Measurements from ENCODE around the gene RAD21L1. TPM values are rescaled to one million over a fixed set of nuclear protein-coding genes. Genes with fewer than 3 reads are reported as not detected.
"Not testable (repeated sequence)": the region's sequence is repeated elsewhere in the genome, so short reads cannot be mapped to it uniquely, and the experiment has no call there.

The RAD21L1 gene
- polyA plus RNA-seq, 1 donor = not detected

- no peak for DNase-seq
These were observed 521 bp upstream of the RAD21L1 start for GRCh38 chr20:1225263-1225782.

- no peak for DNase-seq
These were observed 3.7 kb downstream of the RAD21L1 start for GRCh38 chr20:1229541-1229940.

GRCh38 chr20:1232286-1233111 is 6.7 kb downstream of the RAD21L1 start:
- DNase-seq = no peak

- no peak for DNase-seq
These were observed 14.7 kb downstream of the RAD21L1 start for GRCh38 chr20:1240549-1240948.

DNA sequence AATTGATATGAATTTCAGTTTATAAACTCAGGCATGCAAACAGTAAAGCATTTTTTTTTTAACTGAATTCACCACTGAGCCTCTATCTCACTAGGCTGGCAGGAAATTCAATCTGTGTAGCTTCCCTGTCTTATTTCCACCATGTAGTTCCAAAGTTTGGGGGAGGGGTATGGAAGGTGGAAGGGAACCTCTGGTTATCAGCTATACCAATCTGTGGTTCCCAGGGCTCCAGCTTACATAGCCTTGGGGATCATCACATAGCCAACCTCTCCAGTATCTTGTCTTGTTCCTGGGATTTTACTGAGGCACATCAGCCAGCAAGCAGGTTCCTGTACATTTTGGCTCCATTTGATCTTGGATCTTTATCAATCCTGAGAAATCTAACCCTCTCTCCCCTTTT is 15.6 kb downstream of the RAD21L1 start:
- DNase-seq = no peak

DNA sequence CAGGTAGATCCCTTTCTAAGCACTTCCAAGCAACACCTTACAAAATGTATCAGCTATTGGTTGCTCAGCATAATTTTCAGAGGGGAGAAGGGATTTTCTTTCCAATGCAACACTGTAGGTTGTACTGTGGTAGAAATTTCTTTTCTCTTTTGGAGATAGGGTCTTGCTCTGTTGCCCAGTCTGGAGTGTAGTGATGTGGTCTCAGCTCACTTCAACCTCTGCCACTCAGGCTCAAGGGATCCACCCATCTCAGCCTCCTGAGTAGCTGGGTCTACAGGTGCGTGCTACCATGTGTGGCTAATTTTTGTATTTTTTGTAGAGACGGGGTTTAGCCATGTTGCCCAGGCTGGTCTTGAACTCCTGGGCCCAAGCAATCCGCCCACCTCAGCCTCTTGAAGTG is 16.3 kb downstream of the RAD21L1 start:
- no peak for DNase-seq

DNA sequence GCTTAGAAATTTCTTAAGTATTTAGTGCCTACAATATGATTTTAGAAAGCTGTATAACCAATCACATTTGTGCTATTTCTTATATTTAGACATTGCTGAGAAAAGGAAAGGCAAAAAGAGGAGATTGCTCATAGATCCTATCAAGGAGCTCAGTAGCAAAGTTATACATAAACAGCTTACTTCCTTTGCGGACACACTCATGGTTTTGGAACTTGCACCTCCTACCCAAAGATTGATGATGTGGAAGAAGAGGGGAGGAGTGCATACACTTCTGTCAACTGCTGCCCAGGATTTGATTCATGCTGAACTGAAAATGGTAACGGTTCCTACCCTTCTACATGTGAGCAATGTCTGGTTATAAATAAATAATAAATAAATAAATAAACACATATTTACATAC is 16.7 kb downstream of the RAD21L1 start:
- no peak for DNase-seq

DNA sequence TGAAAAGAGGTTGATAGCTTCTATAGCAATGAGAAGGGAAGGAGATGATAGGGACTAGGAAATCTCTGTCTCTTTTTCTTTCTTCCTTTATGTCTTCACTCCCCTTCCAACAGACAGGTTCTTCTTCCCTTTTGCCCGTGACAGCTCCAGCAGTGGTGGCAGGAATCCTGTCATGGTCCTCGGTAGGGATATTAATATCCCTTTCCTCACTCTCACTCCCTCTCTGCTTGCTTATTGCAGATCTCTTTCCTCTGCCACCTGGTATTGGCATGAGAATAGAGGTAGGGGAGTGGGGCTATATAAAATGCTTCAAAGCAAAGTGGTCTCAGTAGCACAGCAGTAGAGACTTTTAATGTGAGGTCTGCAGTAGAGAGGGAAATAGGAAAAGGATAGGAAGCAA is 19.7 kb downstream of the RAD21L1 start:
- no peak for DNase-seq

DNA sequence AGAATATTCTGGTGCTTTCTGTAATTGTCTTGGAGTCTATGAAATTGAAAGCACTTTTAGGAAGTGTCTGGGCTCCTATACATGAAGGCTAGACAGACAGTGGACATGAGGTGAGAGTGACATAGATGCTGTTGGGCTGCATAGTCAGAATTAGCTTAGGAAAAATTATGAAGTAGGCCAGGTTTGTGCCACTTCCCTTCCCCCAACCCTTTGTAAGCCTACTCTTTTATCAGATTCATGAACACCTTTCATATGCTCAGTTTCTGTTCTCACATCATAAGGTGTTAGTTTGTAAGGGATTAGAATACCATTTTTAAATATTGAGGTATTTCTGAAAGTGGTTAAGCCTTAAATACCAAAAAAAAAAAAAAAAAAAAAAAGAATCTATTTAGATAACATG is 21.8 kb downstream of the RAD21L1 start:
- DNase-seq = no peak

- DNase-seq = not testable (repeated sequence)
These were observed 24.4 kb downstream of the RAD21L1 start for GRCh38 chr20:1250282-1250681.

- no peak for DNase-seq
These were observed 26.6 kb downstream of the RAD21L1 start for GRCh38 chr20:1252416-1252815.

DNA sequence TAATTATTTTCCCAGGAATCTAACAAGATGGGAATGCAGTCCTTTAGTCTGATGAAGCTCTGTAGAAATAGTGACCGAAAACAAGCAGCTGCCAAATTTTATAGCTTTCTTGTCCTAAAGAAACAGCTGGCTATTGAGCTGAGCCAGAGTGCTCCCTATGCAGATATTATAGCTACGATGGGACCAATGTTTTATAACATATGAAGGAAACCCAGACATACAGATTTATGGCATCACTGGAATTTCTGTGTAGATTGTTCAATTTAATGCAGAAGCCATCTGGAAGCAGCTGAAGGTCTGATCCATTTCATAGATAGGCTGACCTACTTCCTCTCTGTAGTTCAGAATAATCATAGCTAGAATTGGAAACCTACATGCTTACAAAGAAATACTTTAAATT is 28.4 kb downstream of the RAD21L1 start:
- no peak for DNase-seq

DNA sequence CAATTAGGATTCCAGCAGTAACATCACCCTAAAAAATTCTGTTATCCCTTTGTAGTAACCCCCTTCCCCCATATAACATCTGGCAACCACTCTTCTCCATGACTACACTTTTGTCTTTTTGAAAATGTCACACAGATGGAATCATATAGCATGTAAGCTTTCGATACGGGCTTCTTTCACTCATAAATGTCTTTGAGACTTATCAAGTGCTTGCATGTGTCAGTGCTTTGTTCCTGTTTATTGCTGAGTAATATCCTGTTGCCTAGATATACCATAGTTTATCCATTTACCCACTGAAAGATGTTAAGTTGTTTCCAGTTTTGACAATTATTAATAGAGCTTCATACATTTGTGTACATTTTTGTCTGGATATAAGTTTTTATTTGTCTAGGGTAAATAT is 29.8 kb downstream of the RAD21L1 start:
- DNase-seq = no peak

- no peak for DNase-seq
These were observed 38.0 kb downstream of the RAD21L1 start for GRCh38 chr20:1263853-1264252.

GRCh38 chr20:1264727-1265126 is 38.9 kb downstream of the RAD21L1 start:
- no peak for DNase-seq

- no peak for DNase-seq
These were observed 39.5 kb downstream of the RAD21L1 start for GRCh38 chr20:1265226-1265915.

DNA sequence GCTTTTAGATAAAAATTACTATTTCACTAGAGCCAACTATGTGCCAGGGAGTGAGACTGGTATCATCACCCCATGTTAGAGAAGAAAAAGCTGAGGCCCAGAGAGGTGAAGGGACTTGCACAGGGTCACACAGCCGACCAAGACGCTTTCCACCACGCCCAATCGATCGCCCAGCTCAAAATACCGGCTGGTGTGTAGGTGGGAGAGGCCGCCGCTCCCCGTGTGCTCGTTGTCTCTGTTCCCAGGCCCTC is 40.0 kb downstream of the RAD21L1 start:
- no peak for DNase-seq

DNA sequence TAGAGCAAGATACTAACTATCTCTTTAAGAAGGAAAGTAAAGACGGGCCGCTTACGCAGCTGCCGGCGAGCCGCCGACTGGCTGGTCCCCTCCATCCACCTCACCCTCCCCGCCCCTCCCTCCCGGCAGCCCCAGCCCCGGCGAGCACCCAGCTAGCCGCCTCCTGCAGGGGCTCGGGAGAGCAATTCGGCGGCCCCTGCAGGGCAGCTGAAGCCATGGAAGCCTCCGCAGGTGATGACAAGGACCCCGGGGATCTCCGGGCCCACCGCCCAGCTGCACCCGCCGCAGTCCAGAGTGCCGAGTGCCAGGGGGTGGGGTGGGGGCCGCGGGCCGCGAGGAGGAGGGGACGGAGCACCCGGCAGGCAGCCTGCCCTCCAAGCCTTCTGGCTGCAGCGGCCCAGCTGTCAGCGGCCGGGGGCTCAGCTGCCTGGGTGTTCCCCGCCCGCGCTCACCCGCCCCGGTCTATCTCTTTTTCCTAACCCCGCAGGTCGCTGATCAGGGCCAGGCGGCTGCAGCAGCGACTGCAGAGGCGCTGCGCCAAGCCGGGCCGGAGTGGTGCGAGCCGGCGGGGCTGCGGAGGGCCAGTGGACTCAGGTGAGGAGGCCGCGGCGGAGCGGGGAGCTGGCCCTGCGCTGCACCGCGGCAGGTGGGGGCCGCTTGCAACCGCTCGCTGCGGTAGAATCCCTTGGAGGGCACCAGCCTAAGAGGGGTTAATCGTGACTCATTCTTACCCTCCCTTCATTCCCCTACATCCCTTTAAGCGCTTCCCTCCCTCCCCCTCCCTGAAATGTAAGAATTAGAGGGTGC is 40.5 kb downstream of the RAD21L1 start, which contains the start of gene SNPH:
Gene SNPH, plus strand, starts transcription at position 128 of the 807 bp plus-strand sequence. CDS start 29,946 bp downstream, outside the sequence.
- DNase-seq = peak; percentile 46

DNA sequence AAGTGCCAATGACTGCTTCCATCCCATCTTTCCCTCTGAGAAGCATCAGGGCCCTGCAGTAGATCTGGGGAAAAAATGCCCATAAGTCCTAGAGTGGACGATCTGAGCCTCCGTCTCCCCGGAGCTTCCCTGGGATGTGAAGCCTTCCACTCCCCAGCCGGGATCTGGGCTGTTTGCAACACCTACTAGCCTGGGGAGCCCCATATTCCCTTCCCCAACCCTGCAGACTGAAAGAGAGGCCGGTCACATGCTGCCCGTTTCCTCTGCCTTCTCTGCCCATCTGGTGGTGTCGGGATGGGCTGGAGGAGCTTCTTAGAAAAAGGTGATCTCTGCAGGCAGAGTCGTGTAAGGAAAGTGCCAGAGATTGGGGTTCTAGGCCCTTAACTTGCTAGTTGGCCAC is 41.3 kb downstream of the RAD21L1 start:
- no peak for DNase-seq

- DNase-seq = no peak
These were observed 42.0 kb downstream of the RAD21L1 start for GRCh38 chr20:1267809-1268374.

DNA sequence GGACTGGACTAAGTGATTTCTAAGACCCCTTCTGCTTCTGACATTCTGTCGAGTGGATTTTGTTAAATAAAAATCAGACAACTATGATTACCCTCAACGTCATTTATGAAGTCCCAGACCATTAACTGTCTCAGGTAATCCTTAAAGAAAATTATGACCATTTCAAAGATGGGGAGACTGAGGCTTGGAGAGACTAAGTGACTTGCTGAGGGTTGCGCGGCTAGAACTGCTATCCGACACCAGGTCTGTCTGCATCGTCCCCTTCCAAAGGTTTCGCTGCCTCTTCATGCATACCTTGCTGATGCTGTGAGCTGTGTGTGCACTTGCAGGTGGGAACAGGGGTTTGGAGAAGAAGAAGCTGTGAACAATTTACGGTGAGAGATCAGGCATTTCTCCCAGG is 43.4 kb downstream of the RAD21L1 start:
- no peak for DNase-seq

- DNase-seq = no peak
These were observed 44.0 kb downstream of the RAD21L1 start for GRCh38 chr20:1269850-1270249.
